ENCODE measurements around the gene KLK2.

DNA sequence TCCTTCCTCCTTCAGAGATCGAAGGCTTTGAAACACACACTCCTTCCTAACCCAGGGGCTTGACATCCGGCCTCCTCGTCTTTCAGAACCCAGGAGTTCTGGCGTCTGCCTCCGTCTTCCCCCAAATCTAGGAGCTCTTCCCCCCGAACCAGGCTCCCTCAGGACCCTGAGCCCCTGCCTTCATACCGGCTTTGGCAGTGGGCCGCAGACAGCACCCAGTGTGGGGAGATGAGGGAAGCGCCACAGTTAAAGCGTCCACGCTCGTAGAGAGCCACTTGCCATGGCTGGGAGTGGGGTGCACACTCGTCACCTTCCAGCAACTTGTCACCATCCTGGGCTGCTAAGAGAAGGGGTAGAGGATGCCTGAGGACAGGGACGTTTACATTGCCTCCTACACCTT, 45.8 kb upstream of the KLK2 start:
- TF ChIP-seq, protein P1, sequence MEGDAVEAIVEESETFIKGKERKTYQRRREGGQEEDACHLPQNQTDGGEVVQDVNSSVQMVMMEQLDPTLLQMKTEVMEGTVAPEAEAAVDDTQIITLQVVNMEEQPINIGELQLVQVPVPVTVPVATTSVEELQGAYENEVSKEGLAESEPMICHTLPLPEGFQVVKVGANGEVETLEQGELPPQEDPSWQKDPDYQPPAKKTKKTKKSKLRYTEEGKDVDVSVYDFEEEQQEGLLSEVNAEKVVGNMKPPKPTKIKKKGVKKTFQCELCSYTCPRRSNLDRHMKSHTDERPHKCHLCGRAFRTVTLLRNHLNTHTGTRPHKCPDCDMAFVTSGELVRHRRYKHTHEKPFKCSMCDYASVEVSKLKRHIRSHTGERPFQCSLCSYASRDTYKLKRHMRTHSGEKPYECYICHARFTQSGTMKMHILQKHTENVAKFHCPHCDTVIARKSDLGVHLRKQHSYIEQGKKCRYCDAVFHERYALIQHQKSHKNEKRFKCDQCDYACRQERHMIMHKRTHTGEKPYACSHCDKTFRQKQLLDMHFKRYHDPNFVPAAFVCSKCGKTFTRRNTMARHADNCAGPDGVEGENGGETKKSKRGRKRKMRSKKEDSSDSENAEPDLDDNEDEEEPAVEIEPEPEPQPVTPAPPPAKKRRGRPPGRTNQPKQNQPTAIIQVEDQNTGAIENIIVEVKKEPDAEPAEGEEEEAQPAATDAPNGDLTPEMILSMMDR (conservative IDR thresholded peaks at IDR 0.05; ENCODE audit: low read depth, low read length): no peak
- TF ChIP-seq EZH2 (IDR thresholded peaks at IDR 0.05; ENCODE audit: low read length, unreplicated experiment): no peak
